Transverse colon (tissue), 4 donors: ENCODE measurements around the gene ATG7.

ENCODE experiments used
- EP300 ChIP-seq: sonication (generic); formaldehyde crosslinking; IDR thresholded peaks from one replicate; pipeline ENCODE4 v1.6.1; 2017; ENCODE audit warnings: antibody characterized with exemption, low read depth
- POLR2A ChIP-seq: fragments of 450-650 bp; IDR thresholded peaks from one replicate; pipeline ENCODE4 v1.6.1; 2016; ENCODE audit warnings: antibody characterized with exemption, mild to moderate bottlenecking, moderate library complexity
- POLR2AphosphoS5 ChIP-seq, 3 donors: sonication (generic); formaldehyde crosslinking; IDR thresholded peaks; one replicate each; pipeline ENCODE4 v1.6.1; 2016; ENCODE audit warnings: antibody characterized with exemption in 3 of 3
- TF ChIP-seq, protein P1 (sequence below), 5 experiments: fragments of 200-600 bp in 3 of 5; fragments of 450-650 bp in 2 of 5; sonication (generic) in 3 of 5; IDR thresholded peaks; 1 replicate in 2 of 5; 2 replicates in 3 of 5; pipeline ENCODE4 v1.5.1; 2016 to 2017; ENCODE audit warnings: antibody characterized with exemption in 5 of 5, inconsistent platforms in 3 of 5, mild to moderate bottlenecking in 2 of 5, moderate library complexity in 1 of 5

GRCh38 chr3:11317300-11317699 lies 45.1 kb downstream of the ATG7 start:
- TF ChIP-seq, protein P1, sequence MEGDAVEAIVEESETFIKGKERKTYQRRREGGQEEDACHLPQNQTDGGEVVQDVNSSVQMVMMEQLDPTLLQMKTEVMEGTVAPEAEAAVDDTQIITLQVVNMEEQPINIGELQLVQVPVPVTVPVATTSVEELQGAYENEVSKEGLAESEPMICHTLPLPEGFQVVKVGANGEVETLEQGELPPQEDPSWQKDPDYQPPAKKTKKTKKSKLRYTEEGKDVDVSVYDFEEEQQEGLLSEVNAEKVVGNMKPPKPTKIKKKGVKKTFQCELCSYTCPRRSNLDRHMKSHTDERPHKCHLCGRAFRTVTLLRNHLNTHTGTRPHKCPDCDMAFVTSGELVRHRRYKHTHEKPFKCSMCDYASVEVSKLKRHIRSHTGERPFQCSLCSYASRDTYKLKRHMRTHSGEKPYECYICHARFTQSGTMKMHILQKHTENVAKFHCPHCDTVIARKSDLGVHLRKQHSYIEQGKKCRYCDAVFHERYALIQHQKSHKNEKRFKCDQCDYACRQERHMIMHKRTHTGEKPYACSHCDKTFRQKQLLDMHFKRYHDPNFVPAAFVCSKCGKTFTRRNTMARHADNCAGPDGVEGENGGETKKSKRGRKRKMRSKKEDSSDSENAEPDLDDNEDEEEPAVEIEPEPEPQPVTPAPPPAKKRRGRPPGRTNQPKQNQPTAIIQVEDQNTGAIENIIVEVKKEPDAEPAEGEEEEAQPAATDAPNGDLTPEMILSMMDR (IDR thresholded peaks at IDR 0.05): no peak
- TF ChIP-seq POLR2AphosphoS5 (IDR thresholded peaks at IDR 0.05) (no peak), POLR2A (no peak), EP300 (no peak)
